Stomach (tissue), 4 donors: ENCODE measurements around the gene CREBBP.

ENCODE experiments used
- CTCF ChIP-seq, 7 experiments: fragments of 450-650 bp in 4 of 7; fragments of 200-600 bp in 3 of 7; sonication (generic) in 3 of 7; IDR thresholded peaks; one replicate each; pipeline ENCODE4 v1.5.1; 2016 to 2019; ENCODE audit warnings: antibody characterized with exemption in 7 of 7, control low read depth in 2 of 7, mild to moderate bottlenecking in 1 of 7
- POLR2AphosphoS5 ChIP-seq, 3 donors: sonication (generic); formaldehyde crosslinking; IDR thresholded peaks; one replicate each; pipeline ENCODE4 v1.6.1; 2016; ENCODE audit warnings: antibody characterized with exemption in 3 of 3

GRCh38 chr16:3800019-3800418 lies 80.5 kb downstream of the CREBBP start:
- no peak for TF ChIP-seq POLR2AphosphoS5 (IDR thresholded peaks at IDR 0.05)
- no peak for TF ChIP-seq CTCF (IDR thresholded peaks at IDR 0.05)
